Measurements from ENCODE around the gene PSMB10.

- TF ChIP-seq, protein P1, sequence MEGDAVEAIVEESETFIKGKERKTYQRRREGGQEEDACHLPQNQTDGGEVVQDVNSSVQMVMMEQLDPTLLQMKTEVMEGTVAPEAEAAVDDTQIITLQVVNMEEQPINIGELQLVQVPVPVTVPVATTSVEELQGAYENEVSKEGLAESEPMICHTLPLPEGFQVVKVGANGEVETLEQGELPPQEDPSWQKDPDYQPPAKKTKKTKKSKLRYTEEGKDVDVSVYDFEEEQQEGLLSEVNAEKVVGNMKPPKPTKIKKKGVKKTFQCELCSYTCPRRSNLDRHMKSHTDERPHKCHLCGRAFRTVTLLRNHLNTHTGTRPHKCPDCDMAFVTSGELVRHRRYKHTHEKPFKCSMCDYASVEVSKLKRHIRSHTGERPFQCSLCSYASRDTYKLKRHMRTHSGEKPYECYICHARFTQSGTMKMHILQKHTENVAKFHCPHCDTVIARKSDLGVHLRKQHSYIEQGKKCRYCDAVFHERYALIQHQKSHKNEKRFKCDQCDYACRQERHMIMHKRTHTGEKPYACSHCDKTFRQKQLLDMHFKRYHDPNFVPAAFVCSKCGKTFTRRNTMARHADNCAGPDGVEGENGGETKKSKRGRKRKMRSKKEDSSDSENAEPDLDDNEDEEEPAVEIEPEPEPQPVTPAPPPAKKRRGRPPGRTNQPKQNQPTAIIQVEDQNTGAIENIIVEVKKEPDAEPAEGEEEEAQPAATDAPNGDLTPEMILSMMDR (IDR thresholded peaks at IDR 0.05): no peak
- TF ChIP-seq POLR2A (IDR thresholded peaks at IDR 0.05): no peak
These were observed 3.9 kb upstream of the PSMB10 start for GRCh38 chr16:67940446-67941089.

Measured in body of pancreas (tissue), 4 donors.